Measurements from ENCODE around the gene GJC3.
"Not testable (repeated sequence)": the region's sequence is repeated elsewhere in the genome, so short reads cannot be mapped to it uniquely, and the experiment has no call there.

DNA sequence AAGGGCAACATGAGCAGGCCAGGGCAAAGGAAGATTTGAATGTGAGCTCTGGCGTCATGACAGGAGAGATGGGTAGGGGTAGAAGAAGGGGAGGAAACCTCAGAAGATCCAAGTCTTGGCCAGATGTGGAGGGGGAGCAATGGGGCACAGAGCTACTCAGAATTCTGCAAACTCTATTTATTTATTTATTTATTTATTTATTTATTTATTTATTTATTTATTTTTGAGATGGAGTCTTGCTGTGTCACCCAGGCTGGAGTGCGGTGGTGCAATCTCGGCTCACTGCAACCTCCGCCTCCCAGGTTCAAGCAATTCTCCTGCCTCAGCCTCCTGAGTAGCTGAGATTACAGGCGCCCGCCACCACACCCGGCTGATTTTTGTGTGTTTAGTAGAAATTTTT is 25.2 kb upstream of the GJC3 start:
- TF ChIP-seq CTCF (conservative IDR thresholded peaks at IDR 0.05; ENCODE audit: low read depth, low read length); EZH2phosphoT487 (IDR thresholded peaks at IDR 0.05; ENCODE audit: borderline replicate concordance, low read length); EZH2 (IDR thresholded peaks at IDR 0.05; ENCODE audit: low read length, unreplicated experiment): not testable (repeated sequence)

All from PC-3 (cell line).